Neural progenitor cell (in vitro differentiated cells): ENCODE results near the gene GNAZ.

Experiments used
- CTCF ChIP-seq: fragments of 200-600 bp; sonication (generic); IDR thresholded peaks from 2 replicates; pipeline ENCODE4 v1.5.1; 2017; ENCODE audit warnings: antibody characterized with exemption, mild to moderate bottlenecking
- EZH2phosphoT487 ChIP-seq: fragments of 200-600 bp; sonication (generic); IDR thresholded peaks from 2 replicates; pipeline ENCODE4 v1.6.1; 2017; ENCODE audit warnings: antibody characterized with exemption

- TF ChIP-seq CTCF (no peak), EZH2phosphoT487 (no peak)
Measured at GRCh38 chr22:23117275-23117674, 47.0 kb downstream of the GNAZ start.
